Uterus (tissue), 2 donors: Measurements from ENCODE around the gene FBN1.

Experiments
- CTCF ChIP-seq, 4 experiments: fragments of 200-600 bp in 2 of 4; fragments of 450-650 bp in 2 of 4; sonication (generic) in 2 of 4; IDR thresholded peaks; one replicate each; pipeline ENCODE4 v1.5.1; 2016 to 2019; ENCODE audit warnings: antibody characterized with exemption in 4 of 4, mild to moderate bottlenecking in 2 of 4, moderate library complexity in 1 of 4
- POLR2A ChIP-seq, 2 donors: fragments of 450-650 bp; IDR thresholded peaks; one replicate each; pipeline ENCODE4 v1.6.1; 2016; ENCODE audit warnings: antibody characterized with exemption in 2 of 2, mild to moderate bottlenecking in 1 of 2, moderate library complexity in 1 of 2

DNA sequence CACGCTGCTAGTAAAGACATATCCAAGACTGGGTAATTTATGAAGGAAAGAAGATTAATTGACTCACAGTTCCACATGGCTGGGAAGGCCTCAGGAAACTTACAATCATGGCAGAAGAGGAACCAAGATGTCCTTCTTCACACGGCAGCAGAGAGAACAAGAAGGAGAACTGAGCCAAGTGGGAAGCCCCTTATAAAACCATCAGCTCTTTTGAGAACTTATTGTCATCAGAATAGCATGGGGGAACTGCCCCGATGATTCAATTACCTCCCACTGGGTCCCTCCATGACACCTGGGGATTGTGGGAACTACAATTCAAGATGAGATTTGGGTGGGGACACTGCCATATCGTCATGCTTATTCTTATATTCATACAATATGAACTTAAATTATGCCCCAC, 265.3 kb downstream of the FBN1 start:
- TF ChIP-seq POLR2A (IDR thresholded peaks at IDR 0.05) (no peak), CTCF (IDR thresholded peaks at IDR 0.05) (no peak)
